Astrocyte (in vitro differentiated cells and primary cell): Measurements from ENCODE around the gene EFNA5. TPM values are rescaled to one million over a fixed set of nuclear protein-coding genes. Genes with fewer than 3 reads are reported as not detected.
A peak's percentile ranks its signal among the peaks of the same experiment; 100 is the strongest.

Experiments
- DNase-seq: peaks from one replicate; pipeline ENCODE4 v3.0.0-alpha.2; 2010; ENCODE audit warnings: low read depth
- FAIRE-seq: peaks from 2 replicates; lab custom pipeline; 2011; peaks lifted over from hg19 to GRCh38; lab: Jason Lieb, UNC
- H2AFZ ChIP-seq: 2 replicates; pipeline ENCODE4 v1.6.0; 2012; ENCODE audit warnings: low read depth, low read length, inconsistent platforms
- H3K27ac ChIP-seq: 2 replicates; pipeline ENCODE4 v1.5.1; 2011; ENCODE audit warnings: low read depth, low read length, inconsistent platforms
- H3K27me3 ChIP-seq: 2 replicates; pipeline ENCODE4 v1.6.0; 2011; ENCODE audit warnings: low read length, inconsistent platforms; ENCODE audit not compliant: insufficient read depth
- H3K36me3 ChIP-seq: 2 replicates; pipeline ENCODE4 v1.5.1; 2011; ENCODE audit warnings: low read length, inconsistent platforms; ENCODE audit not compliant: insufficient read depth
- H3K4me1 ChIP-seq: 2 replicates; pipeline ENCODE4 v1.5.1; 2011; ENCODE audit warnings: low read length, inconsistent platforms; ENCODE audit not compliant: insufficient read depth
- H3K4me2 ChIP-seq: 2 replicates; pipeline ENCODE4 v1.6.0; 2012; ENCODE audit warnings: low read length, inconsistent platforms
- H3K4me3 ChIP-seq: 2 replicates; pipeline ENCODE4 v1.5.1; 2011; ENCODE audit warnings: low read depth, mild to moderate bottlenecking, low read length, inconsistent platforms; ENCODE audit not compliant: insufficient read depth
- H3K79me2 ChIP-seq: 2 replicates; pipeline ENCODE4 v1.6.0; 2012; ENCODE audit warnings: mild to moderate bottlenecking, low read length, inconsistent platforms; ENCODE audit not compliant: insufficient read depth
- H3K9ac ChIP-seq: 2 replicates; pipeline ENCODE4 v1.6.0; 2012; ENCODE audit warnings: mild to moderate bottlenecking, low read length, inconsistent platforms
- H3K9me3 ChIP-seq: 2 replicates; pipeline ENCODE4 v1.5.1; 2012; ENCODE audit warnings: low read depth, mild to moderate bottlenecking, low read length, inconsistent platforms; ENCODE audit not compliant: insufficient read depth
- H4K20me1 ChIP-seq: 2 replicates; pipeline ENCODE4 v1.6.0; 2012; ENCODE audit warnings: low read length, inconsistent platforms; ENCODE audit not compliant: insufficient read depth
- H3K27ac Mint-ChIP-seq: one replicate; pipeline ENCODE4 v1.8.0; 2021; ENCODE audit warnings: mild to moderate bottlenecking, mixed read lengths; ENCODE audit not compliant: unreplicated experiment
- H3K27me3 Mint-ChIP-seq: one replicate; pipeline ENCODE4 v1.8.0; 2021; ENCODE audit warnings: low read depth, mixed read lengths; ENCODE audit not compliant: unreplicated experiment
- H3K36me3 Mint-ChIP-seq: one replicate; pipeline ENCODE4 v1.8.0; 2021; ENCODE audit warnings: low read depth, mixed read lengths; ENCODE audit not compliant: unreplicated experiment
- H3K4me1 Mint-ChIP-seq: one replicate; pipeline ENCODE4 v1.8.0; 2021; ENCODE audit warnings: low read depth, mixed read lengths; ENCODE audit not compliant: unreplicated experiment
- H3K4me3 Mint-ChIP-seq: one replicate; pipeline ENCODE4 v1.8.0; 2021; ENCODE audit warnings: mild to moderate bottlenecking, moderate library complexity, mixed read lengths; ENCODE audit not compliant: unreplicated experiment
- H3K9me3 Mint-ChIP-seq: one replicate; pipeline ENCODE4 v1.8.0; 2021; ENCODE audit warnings: mild to moderate bottlenecking, mixed read lengths; ENCODE audit not compliant: unreplicated experiment
- EZH2 ChIP-seq: IDR thresholded peaks from 2 replicates; pipeline ENCODE4 v1.6.1; 2012; ENCODE audit warnings: mild to moderate bottlenecking, low read length, inconsistent platforms; ENCODE audit not compliant: insufficient read depth
- total RNA-seq: library from RNA; stranded (reverse); gene quantifications from 2 replicates; pipeline ENCODE4 v1.2.1, GENCODE V29; 2021
- TF ChIP-seq, protein P1 (sequence below): IDR thresholded peaks from 2 replicates; pipeline ENCODE4 v1.5.1; 2011; ENCODE audit warnings: low read depth, mild to moderate bottlenecking, inconsistent platforms, low read length, moderate library complexity; ENCODE audit not compliant: insufficient read depth

EFNA5 gene
- total RNA-seq, 1 donor from 2014 or later, result 59.3 TPM

DNA sequence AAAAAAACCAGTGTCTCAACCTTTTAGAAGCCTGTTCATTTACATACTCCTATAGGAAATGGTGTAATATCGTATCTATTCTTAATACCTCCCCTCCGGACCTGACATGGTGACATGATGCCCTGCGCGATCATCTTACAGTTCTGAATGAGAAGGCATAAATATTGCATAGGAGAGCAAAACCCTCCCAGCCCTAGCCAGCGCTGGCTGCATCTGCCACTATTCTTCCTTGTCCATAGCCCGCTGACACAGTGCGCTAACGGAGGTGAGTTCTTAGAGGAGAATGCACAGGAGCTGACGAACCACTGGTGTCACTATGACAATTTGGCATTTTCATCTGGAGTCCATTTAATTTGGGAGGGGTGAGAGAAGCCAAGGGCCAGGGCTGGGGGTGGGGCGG lies 290.1 kb downstream of the EFNA5 start:
- Mint-ChIP-seq H3K27me3 (no peaks in the 10 kb centered on the region), H3K36me3 (peaks cover 13% of the 10 kb centered on the region), H3K27ac (peak overlapping the region; percentile 75), H3K4me3 (no peak overlapping the region), H3K4me1 (peaks cover 51% of the 10 kb centered on the region), H3K9me3 (peaks cover 2% of the 10 kb centered on the region)
- no peaks in the 10 kb centered on the region for H4K20me1 ChIP-seq
- no peak overlapping the region for H3K9ac ChIP-seq
- H2AFZ ChIP-seq, result no peak overlapping the region
- DNase-seq (no peak), FAIRE-seq (no peak)
- no peaks in the 10 kb centered on the region for H3K9me3 ChIP-seq
- no peak overlapping the region for H3K4me3 ChIP-seq
- peak overlapping the region; percentile 70 for H3K4me2 ChIP-seq
- H3K79me2 ChIP-seq, result no peaks in the 10 kb centered on the region
- no peak for TF ChIP-seq EZH2
- TF ChIP-seq, protein P1, sequence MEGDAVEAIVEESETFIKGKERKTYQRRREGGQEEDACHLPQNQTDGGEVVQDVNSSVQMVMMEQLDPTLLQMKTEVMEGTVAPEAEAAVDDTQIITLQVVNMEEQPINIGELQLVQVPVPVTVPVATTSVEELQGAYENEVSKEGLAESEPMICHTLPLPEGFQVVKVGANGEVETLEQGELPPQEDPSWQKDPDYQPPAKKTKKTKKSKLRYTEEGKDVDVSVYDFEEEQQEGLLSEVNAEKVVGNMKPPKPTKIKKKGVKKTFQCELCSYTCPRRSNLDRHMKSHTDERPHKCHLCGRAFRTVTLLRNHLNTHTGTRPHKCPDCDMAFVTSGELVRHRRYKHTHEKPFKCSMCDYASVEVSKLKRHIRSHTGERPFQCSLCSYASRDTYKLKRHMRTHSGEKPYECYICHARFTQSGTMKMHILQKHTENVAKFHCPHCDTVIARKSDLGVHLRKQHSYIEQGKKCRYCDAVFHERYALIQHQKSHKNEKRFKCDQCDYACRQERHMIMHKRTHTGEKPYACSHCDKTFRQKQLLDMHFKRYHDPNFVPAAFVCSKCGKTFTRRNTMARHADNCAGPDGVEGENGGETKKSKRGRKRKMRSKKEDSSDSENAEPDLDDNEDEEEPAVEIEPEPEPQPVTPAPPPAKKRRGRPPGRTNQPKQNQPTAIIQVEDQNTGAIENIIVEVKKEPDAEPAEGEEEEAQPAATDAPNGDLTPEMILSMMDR, result no peak
- H3K36me3 ChIP-seq, result no peaks in the 10 kb centered on the region
- H3K4me1 ChIP-seq, result peaks cover 25% of the 10 kb centered on the region
- H3K27ac ChIP-seq, result no peak overlapping the region
- peaks cover 2% of the 10 kb centered on the region for H3K27me3 ChIP-seq

GRCh38 chr5:107378218-107378899 lies 292.4 kb downstream of the EFNA5 start:
- H3K27me3 Mint-ChIP-seq, result no peaks in the 10 kb centered on the region
- H3K4me1 Mint-ChIP-seq, result peaks cover 48% of the 10 kb centered on the region
- Histone ChIP-seq H3K4me2 (no peak overlapping the region), H3K36me3 (no peaks in the 10 kb centered on the region), H2AFZ (no peak overlapping the region), H4K20me1 (no peaks in the 10 kb centered on the region), H3K27me3 (no peaks in the 10 kb centered on the region), H3K9me3 (no peaks in the 10 kb centered on the region), H3K79me2 (no peaks in the 10 kb centered on the region), H3K4me3 (no peak overlapping the region), H3K4me1 (peaks cover 25% of the 10 kb centered on the region), H3K27ac (no peak overlapping the region), H3K9ac (no peak overlapping the region)
- no peak for TF ChIP-seq EZH2
- TF ChIP-seq, protein P1, result no peak
- peaks cover 2% of the 10 kb centered on the region for H3K9me3 Mint-ChIP-seq
- H3K4me3 Mint-ChIP-seq, result peak overlapping the region; percentile 34
- peak overlapping the region; percentile 77 for H3K27ac Mint-ChIP-seq
- DNase-seq, result peak; percentile 70
- peaks cover 11% of the 10 kb centered on the region for H3K36me3 Mint-ChIP-seq
- FAIRE-seq, result no peak

DNA sequence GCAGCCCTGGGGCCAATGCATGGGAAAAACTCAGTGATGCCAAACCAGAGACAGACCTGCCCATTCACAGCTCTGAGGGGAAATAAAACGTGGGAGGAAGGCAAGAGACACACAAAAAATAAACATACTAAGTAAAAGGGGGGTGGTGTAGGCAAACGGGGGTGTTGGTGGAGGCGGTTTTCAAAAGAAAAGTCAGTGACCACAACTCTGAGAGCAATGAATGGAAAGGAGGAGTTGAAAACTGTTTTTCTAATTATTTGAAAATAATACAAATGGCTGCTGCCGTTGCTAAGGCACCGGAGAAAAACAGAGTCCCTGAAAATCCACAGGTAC lies 293.5 kb downstream of the EFNA5 start:
- peaks cover 2% of the 10 kb centered on the region for H3K9me3 Mint-ChIP-seq
- no peak overlapping the region for H2AFZ ChIP-seq

More for the DNA sequence above, 293.5 kb downstream of the EFNA5 start:
- Histone ChIP-seq H3K9ac (no peak overlapping the region), H3K27ac (no peak overlapping the region), H3K4me1 (peaks cover 25% of the 10 kb centered on the region), H3K4me2 (peak overlapping the region; percentile 35), H4K20me1 (no peaks in the 10 kb centered on the region), H3K27me3 (no peaks in the 10 kb centered on the region), H3K9me3 (no peaks in the 10 kb centered on the region), H3K36me3 (no peaks in the 10 kb centered on the region), H3K79me2 (no peaks in the 10 kb centered on the region), H3K4me3 (no peak overlapping the region)
- H3K4me1 Mint-ChIP-seq, result peaks cover 49% of the 10 kb centered on the region
- H3K4me3 Mint-ChIP-seq, result peak overlapping the region; percentile 13
- DNase-seq, result no peak
- no peaks in the 10 kb centered on the region for H3K27me3 Mint-ChIP-seq
- H3K27ac Mint-ChIP-seq, result peak overlapping the region; percentile 89
- H3K36me3 Mint-ChIP-seq, result peaks cover 11% of the 10 kb centered on the region
- FAIRE-seq, result no peak
- TF ChIP-seq, protein P1, result no peak
- TF ChIP-seq EZH2, result no peak
